IMR-90 (cell line): ENCODE measurements around the gene NR4A3. TPM values are rescaled to one million over a fixed set of nuclear protein-coding genes. Genes with fewer than 3 reads are reported as not detected.

Experiments
- ATAC-seq: fragments of 200-7000 bp; cut with Tn5 transposase; 2 replicates; pipeline ENCODE4 v1.9.1; 2020; ENCODE audit warnings: low read depth, mild to moderate bottlenecking, moderate library complexity
- BruUV-seq: library from RNA; stranded (reverse); fragments of 400-500 nt; replicated peaks from 2 replicates; lab custom pipeline; 2021; lab: Mats Ljungman, UMichigan
- CTCF ChIA-PET: fragments of 300-600 bp; formaldehyde crosslinking; extraction: SDS; loops from one replicate; lab custom pipeline; 2021; ENCODE audit warnings: antibody characterized with exemption; lab: Yijun Ruan, JAX
- POLR2A ChIA-PET: fragments of 300-600 bp; sonication (Branson Sonifier 250); formaldehyde crosslinking; loops from one replicate; lab custom pipeline; 2022; ENCODE audit warnings: antibody characterized with exemption; ENCODE audit not compliant: unreplicated experiment; lab: Charles Lee
- DNase-seq: peaks from one replicate; pipeline ENCODE4 v3.0.0; 2013
- H2AFZ ChIP-seq: replicated peaks from 2 replicates; pipeline ENCODE3; 2013; ENCODE audit warnings: low read length, mild to moderate bottlenecking; ENCODE audit not compliant: poor library complexity
- H2AK5ac ChIP-seq: 2 replicates; pipeline ENCODE4 v1.6.1; 2013; ENCODE audit warnings: low read depth, low read length, inconsistent platforms
- H2AK9ac ChIP-seq: replicated peaks from 2 replicates; pipeline ENCODE3; 2013; ENCODE audit warnings: mild to moderate bottlenecking, low read depth, low read length, moderate library complexity; ENCODE audit not compliant: poor library complexity
- H2BK120ac ChIP-seq: 2 replicates; pipeline ENCODE4 v1.6.1; 2013; ENCODE audit warnings: low read depth, low read length, inconsistent platforms
- H2BK15ac ChIP-seq: 3 replicates; pipeline ENCODE4 v1.6.1; 2013; ENCODE audit warnings: low read depth, low read length, inconsistent platforms
- H2BK20ac ChIP-seq: 2 replicates; pipeline ENCODE4 v1.6.1; 2013; ENCODE audit warnings: low read depth, mild to moderate bottlenecking, inconsistent platforms, low read length, moderate library complexity
- H2BK5ac ChIP-seq: 2 replicates; pipeline ENCODE4 v1.6.1; 2013; ENCODE audit warnings: mild to moderate bottlenecking, low read depth, low read length, inconsistent platforms; ENCODE audit not compliant: poor library complexity, severe bottlenecking
- H3K14ac ChIP-seq: replicated peaks from 2 replicates; pipeline ENCODE4 v1.6.1; 2013; ENCODE audit warnings: low read depth, low read length, inconsistent platforms
- H3K18ac ChIP-seq: 2 replicates; pipeline ENCODE4 v1.6.1; 2013; ENCODE audit warnings: low read depth, low read length, control low read depth
- H3K23ac ChIP-seq: 2 replicates; pipeline ENCODE4 v1.6.1; 2013; ENCODE audit warnings: low read depth, low read length, inconsistent platforms
- H3K27ac ChIP-seq: 2 replicates; pipeline ENCODE4 v1.5.1; 2013; ENCODE audit warnings: mild to moderate bottlenecking, control low read depth, low read length; ENCODE audit not compliant: insufficient read depth
- H3K27me3 ChIP-seq: 2 replicates; pipeline ENCODE4 v1.6.1; 2013; ENCODE audit warnings: low read length; ENCODE audit not compliant: control insufficient read depth, insufficient read depth
- H3K36me3 ChIP-seq: 2 replicates; pipeline ENCODE4 v1.6.1; 2013; ENCODE audit warnings: low read length, mixed read lengths; ENCODE audit not compliant: control insufficient read depth, insufficient read depth
- H3K4ac ChIP-seq: 2 replicates; pipeline ENCODE4 v1.6.1; 2013; ENCODE audit warnings: low read depth, low read length, inconsistent platforms
- H3K4me1 ChIP-seq: 2 replicates; pipeline ENCODE4 v1.6.1; 2013; ENCODE audit warnings: low read length, mixed read lengths; ENCODE audit not compliant: control insufficient read depth, insufficient read depth
- H3K4me2 ChIP-seq: 2 replicates; pipeline ENCODE4 v1.6.1; 2013; ENCODE audit warnings: low read depth, mild to moderate bottlenecking, control low read depth, low read length, moderate library complexity
- H3K4me3 ChIP-seq: 2 replicates; pipeline ENCODE4 v1.5.1; 2013; ENCODE audit warnings: low read depth, mild to moderate bottlenecking, control low read depth, low read length, moderate library complexity; ENCODE audit not compliant: insufficient read depth
- H3K56ac ChIP-seq: 2 replicates; pipeline ENCODE4 v1.6.1; 2013; ENCODE audit warnings: low read length, inconsistent platforms; ENCODE audit not compliant: insufficient read depth; ENCODE audit errors: extremely low read depth
- H3K79me1 ChIP-seq, 2 experiments: 2 replicates each; pipeline ENCODE4 v1.6.1; 2013; ENCODE audit warnings: low read length in 2 of 2, inconsistent platforms in 1 of 2, low read depth in 1 of 2
- H3K9ac ChIP-seq: 2 replicates; pipeline ENCODE4 v1.6.1; 2013; ENCODE audit warnings: low read depth, low read length, control low read depth
- H3K9me1 ChIP-seq: 2 replicates; pipeline ENCODE4 v1.6.1; 2013; ENCODE audit warnings: low read length, inconsistent platforms; ENCODE audit not compliant: insufficient read depth
- H3K9me3 ChIP-seq: 2 replicates; pipeline ENCODE4 v1.6.1; 2013; ENCODE audit warnings: low read length; ENCODE audit not compliant: control insufficient read depth, insufficient read depth
- H4K20me1 ChIP-seq: 2 replicates; pipeline ENCODE4 v1.6.1; 2013; ENCODE audit warnings: low read length, inconsistent platforms; ENCODE audit not compliant: insufficient read depth
- H4K5ac ChIP-seq: 2 replicates; pipeline ENCODE4 v1.6.1; 2013; ENCODE audit warnings: mild to moderate bottlenecking, low read depth, low read length, control low read depth
- H4K8ac ChIP-seq, 2 experiments: 2 replicates each; pipeline ENCODE4 v1.6.1; 2013; ENCODE audit warnings: low read depth in 2 of 2, low read length in 2 of 2, control low read depth in 1 of 2, inconsistent platforms in 1 of 2
- H4K91ac ChIP-seq: 2 replicates; pipeline ENCODE4 v1.6.1; 2013; ENCODE audit warnings: low read depth, low read length, inconsistent platforms; ENCODE audit not compliant: insufficient read depth
- BHLHE40 ChIP-seq: fragments of 150-350 bp; IDR thresholded peaks from 2 replicates; pipeline ENCODE4 v1.6.1; 2016; ENCODE audit warnings: mild to moderate bottlenecking, low read depth, low read length
- MAZ ChIP-seq: IDR thresholded peaks from 2 replicates; pipeline ENCODE4 v1.6.1; 2012; ENCODE audit warnings: low read depth, mild to moderate bottlenecking, low read length, improper control_type of control experiment, moderate library complexity, borderline replicate concordance
- MXI1 ChIP-seq: IDR thresholded peaks from 2 replicates; pipeline ENCODE4 v1.6.1; 2012; ENCODE audit warnings: low read depth, mild to moderate bottlenecking, low read length, moderate library complexity, borderline replicate concordance
- POLR2A ChIP-seq: IDR thresholded peaks from 2 replicates; pipeline ENCODE4 v1.6.1; 2012; ENCODE audit warnings: mild to moderate bottlenecking, low read depth, low read length
- RAD21 ChIP-seq: IDR thresholded peaks from 2 replicates; pipeline ENCODE4 v1.6.1; 2012; ENCODE audit warnings: low read length, improper control_type of control experiment
- RCOR1 ChIP-seq: IDR thresholded peaks from 2 replicates; pipeline ENCODE4 v1.6.1; 2012; ENCODE audit warnings: mild to moderate bottlenecking, low read length, improper control_type of control experiment; ENCODE audit not compliant: insufficient replicate concordance
- dilution Hi-C: fragments of 300-500 bp; cut with HindIII; formaldehyde crosslinking; loops from one replicate; pipeline ENCODE4 v1.14.3; 2018; ENCODE audit warnings: low sequenced_read_pairs; ENCODE audit not compliant: unreplicated experiment
- in situ Hi-C: fragments of 300-500 bp; cut with MboI; formaldehyde crosslinking; loops from 3 replicates; pipeline ENCODE4 v1.14.3; 2019; ENCODE audit warnings: low sequenced_read_pairs, inconsistent platforms, mixed read lengths
- intact Hi-C: fragments of 100-400 bp; cut with micrococcal nuclease; formaldehyde crosslinking; loops from 2 replicates; pipeline ENCODE4 v1.10.0; 2022
- polyA plus RNA-seq, 3 experiments: library from polyadenylated mRNA; depleted of rRNA; stranded (reverse); fragments of >200 nt; gene quantifications; 2 replicates each; pipeline ENCODE4 v1.2.3, GENCODE V29; 2012; ENCODE audit warnings: low replicate concordance in 1 of 3
- total RNA-seq: library from RNA; depleted of rRNA; stranded (reverse); fragments of >200 nt; gene quantifications from 2 replicates; pipeline ENCODE4 v1.2.3, GENCODE V29; 2012
- TF ChIP-seq, protein P1 (sequence below): conservative IDR thresholded peaks from 2 replicates; pipeline ENCODE4 v1.5.1; 2012; ENCODE audit warnings: mild to moderate bottlenecking, low read depth, low read length, improper control_type of control experiment
- TF ChIP-seq, protein P2 (sequence below): fragments of 150-350 bp; IDR thresholded peaks from 2 replicates; pipeline ENCODE4 v1.6.1; 2017; ENCODE audit warnings: mild to moderate bottlenecking, antibody characterized with exemption, low read length, low read depth

The NR4A3 gene
- total and polyA plus RNA-seq, 2 of the 4 experiments (the other 2 are of a cell fraction): 0.27 to 0.54 TPM

DNA sequence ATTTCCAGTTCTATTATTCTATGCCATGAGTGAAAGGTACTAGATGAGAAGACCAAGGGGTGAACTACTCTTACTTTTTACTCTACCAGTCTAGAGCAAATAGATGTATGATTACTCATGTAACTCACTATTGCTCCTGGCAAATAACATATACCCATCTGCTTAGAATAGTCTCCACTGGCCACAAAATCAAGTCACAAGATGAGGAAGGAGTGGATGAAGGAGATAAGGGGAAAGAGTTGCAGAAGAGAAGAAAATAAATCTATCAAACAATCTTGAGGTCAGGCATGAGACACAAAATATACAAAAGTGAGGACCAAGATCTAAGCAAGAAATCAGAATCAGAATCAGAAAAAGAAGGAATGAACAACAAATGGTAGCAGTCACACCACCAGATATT, 13.7 kb upstream of the NR4A3 start:
- POLR2A ChIA-PET: no interaction called here
- H2BK15ac ChIP-seq: no peak overlapping the region
- no peak overlapping the region for H2AFZ ChIP-seq
- H3K14ac ChIP-seq: no peak overlapping the region
- BruUV-seq: no TSS peak
- no peak overlapping the region for H2BK5ac ChIP-seq
- peaks cover 8 to 42% of the 10 kb centered on the region in 2 experiments for H3K79me1 ChIP-seq
- TF ChIP-seq, protein P1, sequence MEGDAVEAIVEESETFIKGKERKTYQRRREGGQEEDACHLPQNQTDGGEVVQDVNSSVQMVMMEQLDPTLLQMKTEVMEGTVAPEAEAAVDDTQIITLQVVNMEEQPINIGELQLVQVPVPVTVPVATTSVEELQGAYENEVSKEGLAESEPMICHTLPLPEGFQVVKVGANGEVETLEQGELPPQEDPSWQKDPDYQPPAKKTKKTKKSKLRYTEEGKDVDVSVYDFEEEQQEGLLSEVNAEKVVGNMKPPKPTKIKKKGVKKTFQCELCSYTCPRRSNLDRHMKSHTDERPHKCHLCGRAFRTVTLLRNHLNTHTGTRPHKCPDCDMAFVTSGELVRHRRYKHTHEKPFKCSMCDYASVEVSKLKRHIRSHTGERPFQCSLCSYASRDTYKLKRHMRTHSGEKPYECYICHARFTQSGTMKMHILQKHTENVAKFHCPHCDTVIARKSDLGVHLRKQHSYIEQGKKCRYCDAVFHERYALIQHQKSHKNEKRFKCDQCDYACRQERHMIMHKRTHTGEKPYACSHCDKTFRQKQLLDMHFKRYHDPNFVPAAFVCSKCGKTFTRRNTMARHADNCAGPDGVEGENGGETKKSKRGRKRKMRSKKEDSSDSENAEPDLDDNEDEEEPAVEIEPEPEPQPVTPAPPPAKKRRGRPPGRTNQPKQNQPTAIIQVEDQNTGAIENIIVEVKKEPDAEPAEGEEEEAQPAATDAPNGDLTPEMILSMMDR: no peak
- TF ChIP-seq RAD21 (no peak), POLR2A (no peak), RCOR1 (no peak), BHLHE40 (no peak), MXI1 (no peak), MAZ (no peak)
- TF ChIP-seq, protein P2, sequence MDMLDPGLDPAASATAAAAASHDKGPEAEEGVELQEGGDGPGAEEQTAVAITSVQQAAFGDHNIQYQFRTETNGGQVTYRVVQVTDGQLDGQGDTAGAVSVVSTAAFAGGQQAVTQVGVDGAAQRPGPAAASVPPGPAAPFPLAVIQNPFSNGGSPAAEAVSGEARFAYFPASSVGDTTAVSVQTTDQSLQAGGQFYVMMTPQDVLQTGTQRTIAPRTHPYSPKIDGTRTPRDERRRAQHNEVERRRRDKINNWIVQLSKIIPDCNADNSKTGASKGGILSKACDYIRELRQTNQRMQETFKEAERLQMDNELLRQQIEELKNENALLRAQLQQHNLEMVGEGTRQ: no peak
- no peak overlapping the region for H2BK20ac ChIP-seq
- no peak overlapping the region for H3K4ac ChIP-seq
- intact Hi-C loops (loop anchor here (5.0 kb wide), 4 partner anchors 414 to 789 kb away; no protein-coding TSS in a partner anchor), dilution Hi-C loops (no loop called here), in situ Hi-C loops (loop anchor here (10.0 to 25.0 kb wide), 3 partner anchors 404 to 623 kb away; no protein-coding TSS in a partner anchor)
- H3K9ac ChIP-seq: no peak overlapping the region
- H2AK5ac ChIP-seq: no peak overlapping the region
- H4K91ac ChIP-seq: no peak overlapping the region
- no peaks in the 10 kb centered on the region; the same call in 1 of the 2 replicates for H4K20me1 ChIP-seq
- no peaks in the 10 kb centered on the region for H3K4me1 ChIP-seq
- no peak overlapping the region for H3K23ac ChIP-seq
- no peak overlapping the region for H2AK9ac ChIP-seq
- H3K18ac ChIP-seq: no peak overlapping the region
- no peaks in the 10 kb centered on the region for H3K9me1 ChIP-seq
- H3K9me3 ChIP-seq: no peaks in the 10 kb centered on the region
- ATAC-seq (no peak), DNase-seq (no peak)
- no peak overlapping the region for H3K27ac ChIP-seq
- no peak overlapping the region for H3K4me2 ChIP-seq
- CTCF ChIA-PET: no interaction called here
- no peak overlapping the region for H3K56ac ChIP-seq
- no peaks in the 10 kb centered on the region for H3K27me3 ChIP-seq
- H4K5ac ChIP-seq: no peak overlapping the region
- H2BK120ac ChIP-seq: no peak overlapping the region
- no peak overlapping the region for H3K4me3 ChIP-seq
- H4K8ac ChIP-seq: no peak overlapping the region
- H3K36me3 ChIP-seq: no peaks in the 10 kb centered on the region
